CD14-positive monocyte (primary cell): ENCODE data around the gene MCF2. TPM values are rescaled to one million over a fixed set of nuclear protein-coding genes. Genes with fewer than 3 reads are reported as not detected.

ENCODE experiments used
- DNase-seq, 3 donors: peaks; one replicate each; pipeline ENCODE4 v3.0.0-alpha.2; 2011 to 2022
- H2AFZ ChIP-seq: 2 replicates; pipeline ENCODE4 v1.6.0; 2012; ENCODE audit warnings: mild to moderate bottlenecking, low read depth, low read length, inconsistent platforms; ENCODE audit not compliant: insufficient read depth, poor library complexity, severe bottlenecking
- H3K27ac ChIP-seq, 2 donors: 1 replicate in 1 of 2; 2 replicates in 1 of 2; pipeline ENCODE4 v1.5.1; 2012 to 2013; ENCODE audit warnings: low read length in 2 of 2, control low read depth in 1 of 2, inconsistent platforms in 1 of 2, low read depth in 1 of 2, mild to moderate bottlenecking in 1 of 2
- H3K27me3 ChIP-seq, 2 donors: one replicate each; pipeline versions ENCODE4 v1.6.0 to v1.6.1; 2011 to 2013; ENCODE audit warnings: low read length in 2 of 2; ENCODE audit not compliant: control insufficient read depth in 2 of 2, insufficient read depth in 2 of 2
- H3K36me3 ChIP-seq, 2 donors: replicated peaks in 1 of 2; 1 replicate in 1 of 2; 2 replicates in 1 of 2; pipeline versions ENCODE4 v1.5.1 to v1.6.1; 2012 to 2013; ENCODE audit warnings: low read length in 2 of 2, control low read depth in 1 of 2, inconsistent platforms in 1 of 2, mild to moderate bottlenecking in 1 of 2; ENCODE audit not compliant: insufficient read depth in 2 of 2, control insufficient read depth in 1 of 2
- H3K4me1 ChIP-seq, 2 donors: 1 replicate in 1 of 2; 2 replicates in 1 of 2; pipeline versions ENCODE4 v1.5.1 to v1.6.1; 2012 to 2013; ENCODE audit warnings: low read length in 2 of 2, control low read depth in 1 of 2, inconsistent platforms in 1 of 2, mild to moderate bottlenecking in 1 of 2, moderate library complexity in 1 of 2; ENCODE audit not compliant: insufficient read depth in 2 of 2, control insufficient read depth in 1 of 2
- H3K4me2 ChIP-seq: replicated peaks from 2 replicates; pipeline ENCODE3; 2012; ENCODE audit warnings: low read length, moderate library complexity, mild to moderate bottlenecking; ENCODE audit not compliant: poor library complexity, severe bottlenecking; ENCODE audit errors: extremely low read depth
- H3K4me3 ChIP-seq, 3 experiments: fragments of 200-600 bp in 1 of 3; sonication (generic) in 1 of 3; replicated peaks in 1 of 3; 1 replicate in 2 of 3; 2 replicates in 1 of 3; pipeline ENCODE4 v1.5.1; 2011 to 2013; ENCODE audit warnings: low read length in 3 of 3, mild to moderate bottlenecking in 3 of 3, control low read depth in 2 of 3, low read depth in 2 of 3, inconsistent platforms in 1 of 3, moderate library complexity in 1 of 3
- H3K79me2 ChIP-seq: 2 replicates; pipeline ENCODE4 v1.6.0; 2012; ENCODE audit warnings: mild to moderate bottlenecking, control low read depth, inconsistent platforms, low read length, moderate library complexity; ENCODE audit not compliant: insufficient read depth
- H3K9ac ChIP-seq: 2 replicates; pipeline ENCODE4 v1.6.0; 2017; ENCODE audit warnings: low read length, mild to moderate bottlenecking; ENCODE audit not compliant: insufficient read depth, poor library complexity, severe bottlenecking
- H3K9me3 ChIP-seq, 2 donors: replicated peaks in 1 of 2; 1 replicate in 1 of 2; 2 replicates in 1 of 2; pipeline versions ENCODE4 v1.5.1 to v1.6.1; 2012 to 2013; ENCODE audit warnings: low read length in 2 of 2, control low read depth in 1 of 2; ENCODE audit not compliant: control insufficient read depth in 1 of 2, insufficient read depth in 1 of 2
- H4K20me1 ChIP-seq: 2 replicates; pipeline ENCODE4 v1.6.0; 2012; ENCODE audit warnings: mild to moderate bottlenecking, low read length, control low read depth, moderate library complexity; ENCODE audit not compliant: insufficient read depth
- H3K27ac Mint-ChIP-seq, 7 donors: one replicate each; pipeline ENCODE4 v1.8.0; 2020; ENCODE audit warnings: mild to moderate bottlenecking in 7 of 7, mixed read lengths in 7 of 7, moderate library complexity in 6 of 7, inconsistent platforms in 2 of 7
- H3K27me3 Mint-ChIP-seq, 3 donors: one replicate each; pipeline ENCODE4 v1.8.0; 2021 to 2022; ENCODE audit warnings: low read depth in 3 of 3, mild to moderate bottlenecking in 3 of 3, mixed read lengths in 3 of 3, moderate library complexity in 3 of 3, inconsistent platforms in 1 of 3
- H3K36me3 Mint-ChIP-seq, 2 donors: one replicate each; pipeline ENCODE4 v1.8.0; 2020; ENCODE audit warnings: mixed read lengths in 2 of 2, inconsistent platforms in 1 of 2, mild to moderate bottlenecking in 1 of 2
- H3K4me1 Mint-ChIP-seq: one replicate; pipeline ENCODE4 v1.8.0; 2020; ENCODE audit warnings: mild to moderate bottlenecking, mixed read lengths
- H3K4me3 Mint-ChIP-seq, 2 donors: one replicate each; pipeline ENCODE4 v1.8.0; 2020; ENCODE audit warnings: mild to moderate bottlenecking in 2 of 2, mixed read lengths in 2 of 2, moderate library complexity in 1 of 2
- H3K9me3 Mint-ChIP-seq, 7 donors: one replicate each; pipeline ENCODE4 v1.8.0; 2020 to 2022; ENCODE audit warnings: mixed read lengths in 7 of 7, mild to moderate bottlenecking in 6 of 7, moderate library complexity in 6 of 7, inconsistent platforms in 2 of 7
- CTCF ChIP-seq: fragments of 200-600 bp; IDR thresholded peaks from one replicate; pipeline ENCODE4 v1.8.0; 2022; ENCODE audit warnings: antibody characterized with exemption, mild to moderate bottlenecking
- WGBS: methylation state at CpG from one replicate; pipeline ENCODE4 v1.1.5; 2013; ENCODE audit warnings: missing lambda C conversion rate; ENCODE audit not compliant: insufficient coverage; 5-methylcytosine and 5-hydroxymethylcytosine counted together
- intact Hi-C, 2 donors: fragments of 100-400 bp; cut with micrococcal nuclease; formaldehyde crosslinking; loops; one replicate each; pipeline versions ENCODE4 v1.15.0 to v1.15.1; 2023
- polyA plus RNA-seq, 3 donors: library from polyadenylated mRNA; depleted of rRNA in 1 of 3; unstranded in 2 of 3; stranded (reverse) in 1 of 3; fragments of 300-500 nt in 2 of 3; fragments of >200 nt in 1 of 3; fragmentation: Illumina TruSeq in 2 of 3; gene quantifications; 1 replicate in 2 of 3; 2 replicates in 1 of 3; pipeline ENCODE4 v1.2.3, GENCODE V29; 2012 to 2021
- small RNA-seq: library from RNA; depleted of rRNA; stranded (forward); fragments of <200 nt; gene quantifications from one replicate; pipeline ENCODE3, GENCODE V24; 2012; ENCODE audit warnings: low read depth; ENCODE audit not compliant: insufficient read length

MCF2 gene
- polyA plus RNA-seq, 3 donors = 0.40 TPM; not detected in 2

- Mint-ChIP-seq H3K36me3 (no peaks in the 10 kb centered on the region), H3K27me3 (peaks cover 0 to 3% (median 0%) of the 10 kb centered on the region in 3 donors), H3K4me1 (no peaks in the 10 kb centered on the region), H3K9me3 (peaks cover 0 to 4% (median 0%) of the 10 kb centered on the region in 7 donors), H3K4me3 (no peak overlapping the region), H3K27ac (no peak overlapping the region)
- Histone ChIP-seq H3K79me2 (no peaks in the 10 kb centered on the region), H3K36me3 (no peaks in the 10 kb centered on the region), H3K9ac (no peak overlapping the region), H3K27me3 (no peaks in the 10 kb centered on the region), H3K4me3 (no peak overlapping the region), H4K20me1 (no peaks in the 10 kb centered on the region), H3K27ac (no peak overlapping the region), H2AFZ (no peak overlapping the region), H3K9me3 (no peaks in the 10 kb centered on the region), H3K4me2 (no peak overlapping the region), H3K4me1 (no peaks in the 10 kb centered on the region)
- no peak for TF ChIP-seq CTCF
- intact Hi-C loops = no loop called here
- no peak for DNase-seq
- WGBS = 100% methylated on average over 3 of the region's 4 CpGs
These were observed 175.1 kb downstream of the MCF2 start for GRCh38 chrX:139532834-139533233.

Small RNA genes within 50 kb of the gene (small RNA-seq; reads per million reads assigned to genes)
- not detected for gene RF01210

Other genes with a start within 250 kb of the MCF2 start
- not detected for gene F9, start 177.4 kb downstream of the MCF2 start, polyA plus RNA-seq
- gene ATP11C, start 224.9 kb upstream of the MCF2 start, polyA plus RNA-seq = 1 to 10 TPM; 1.6 to 6.7 (median 2.5) TPM